Measurements from ENCODE around the gene TRIM24. TPM values are rescaled to one million over a fixed set of nuclear protein-coding genes. Genes with fewer than 3 reads are reported as not detected.

The TRIM24 gene
- total and polyA plus RNA-seq, 2 of the 13 experiments (the other 11 are each of a cell fraction or from before 2014, with no cell fraction given), result 100 to 106 TPM

DNA sequence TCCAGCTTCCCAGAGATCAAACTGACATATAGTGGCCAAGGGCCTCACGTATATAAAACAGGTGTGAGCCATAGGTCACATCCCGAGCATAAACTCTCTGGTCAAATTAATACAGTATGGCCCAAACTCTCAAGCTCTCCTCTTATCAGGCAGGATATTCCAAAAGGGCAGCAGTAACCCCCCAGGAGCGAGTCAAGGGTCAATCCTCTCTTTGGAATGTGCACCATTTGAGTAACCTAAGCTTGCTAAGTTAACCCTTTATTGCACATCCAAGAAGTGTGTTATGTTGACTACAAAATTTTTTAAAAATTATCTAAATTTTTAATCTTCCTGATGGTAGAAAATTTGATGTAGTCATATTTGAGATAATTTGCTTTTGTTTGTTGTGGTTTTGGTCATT is 4.5 kb upstream of the TRIM24 start:
- CTCF ChIA-PET (ENCODE audit: low intra/inter-chr PET ratio, low total read pairs), result no interaction called here
- peak; percentile 3; the same call in 2 of the 3 replicates for ATAC-seq
- no peak for TF ChIP-seq ZNF7 (CRISPR knock-in tag; IDR thresholded peaks at IDR 0.05)
- no peak for TF ChIP-seq RNF219 (CRISPR knock-in tag; IDR thresholded peaks at IDR 0.05)
- TF ChIP-seq USF2 (IDR thresholded peaks at IDR 0.05; ENCODE audit: low read depth, low read length), result no peak
- TF ChIP-seq USF2 (CRISPR knock-in tag; IDR thresholded peaks at IDR 0.05; ENCODE audit: borderline replicate concordance), result no peak
- peak; percentile 55; the same call in 1 of the 2 replicates for TF ChIP-seq PAXIP1 (CRISPR knock-in tag; conservative IDR thresholded peaks at IDR 0.05)
- no peak for TF ChIP-seq ZNF83 (CRISPR knock-in tag; IDR thresholded peaks at IDR 0.05; ENCODE audit: borderline replicate concordance)
- TF ChIP-seq NFE2L1 (CRISPR knock-in tag; IDR thresholded peaks at IDR 0.05; ENCODE audit: borderline replicate concordance), result no peak
- TF ChIP-seq FOXK1 (CRISPR knock-in tag; IDR thresholded peaks at IDR 0.05; ENCODE audit: borderline replicate concordance, low read depth), result no peak
- TF ChIP-seq, protein P1, sequence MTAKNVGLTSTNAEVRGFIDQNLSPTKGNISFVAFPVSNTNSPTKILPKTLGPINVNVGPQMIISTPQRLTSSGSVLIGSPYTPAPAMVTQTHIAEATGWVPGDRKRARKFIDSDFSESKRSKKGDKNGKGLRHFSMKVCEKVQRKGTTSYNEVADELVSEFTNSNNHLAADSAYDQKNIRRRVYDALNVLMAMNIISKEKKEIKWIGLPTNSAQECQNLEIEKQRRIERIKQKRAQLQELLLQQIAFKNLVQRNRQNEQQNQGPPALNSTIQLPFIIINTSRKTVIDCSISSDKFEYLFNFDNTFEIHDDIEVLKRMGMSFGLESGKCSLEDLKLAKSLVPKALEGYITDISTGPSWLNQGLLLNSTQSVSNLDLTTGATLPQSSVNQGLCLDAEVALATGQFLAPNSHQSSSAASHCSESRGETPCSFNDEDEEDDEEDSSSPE (CRISPR knock-in tag; IDR thresholded peaks at IDR 0.05), result 0 out of 2 replicates have a peak, but pooled peaks have one; percentile 15
- TF ChIP-seq ZNF101 (CRISPR knock-in tag; IDR thresholded peaks at IDR 0.05; ENCODE audit: borderline replicate concordance, low read depth), result no peak
- no peak for TF ChIP-seq ZBTB26 (CRISPR knock-in tag; IDR thresholded peaks at IDR 0.05; ENCODE audit: borderline replicate concordance)
- peak; percentile 95 for TF ChIP-seq ZNF652 (CRISPR knock-in tag; IDR thresholded peaks at IDR 0.05; ENCODE audit: borderline replicate concordance, low read depth)
- no peak for TF ChIP-seq REXO4 (CRISPR knock-in tag; IDR thresholded peaks at IDR 0.05; ENCODE audit: borderline replicate concordance)
- no peak for TF ChIP-seq ZSCAN22 (CRISPR knock-in tag; IDR thresholded peaks at IDR 0.05)

More for the DNA sequence above, 4.5 kb upstream of the TRIM24 start:
- Histone ChIP-seq H3K36me3 (replicated peaks in 1 of 2; ENCODE audit: control insufficient read depth in 1 of 2, insufficient read depth in 2 of 2, low read length in 2 of 2) (no peaks in the 10 kb centered on the region), H3K4me2 (ENCODE audit: low read depth, low read length) (peak overlapping the region; percentile 16; the same call in 1 of the 2 replicates), H3K27me3 (ENCODE audit: control insufficient read depth in 1 of 2, insufficient read depth in 2 of 2, low read length in 2 of 2) (no peaks in the 10 kb centered on the region), H3K79me2 (ENCODE audit: insufficient read depth, low read length) (peaks cover 15% of the 10 kb centered on the region), H3K4me1 (ENCODE audit: insufficient read depth, low read length) (peaks cover 40% of the 10 kb centered on the region), H3K9ac (ENCODE audit: insufficient read depth, low read depth, low read length) (no peak overlapping the region), H3K27ac (ENCODE audit: extremely low read length, insufficient read depth, low read length) (peak overlapping the region; percentile 57), H3K4me3 (replicated peaks in 1 of 3; ENCODE audit: insufficient read depth in 1 of 3, low read depth in 2 of 3, low read length in 3 of 3) (no peak overlapping the region), H4K20me1 (ENCODE audit: insufficient read depth, low read length) (no peaks in the 10 kb centered on the region), H3K9me3 (ENCODE audit: low read length) (no peaks in the 10 kb centered on the region), H2AFZ (ENCODE audit: low read length) (no peak overlapping the region)
- intact Hi-C loops (cut with micrococcal nuclease; ENCODE audit: unreplicated experiment) (no loop called here), in situ Hi-C loops (cut with HindIII; ENCODE audit: extremely low pct_ligation_motif_present, low pct_unique_long_range_greater_than_20kb) (no loop called here)
- FAIRE-seq (peak; percentile 80), DNase-seq (ENCODE audit: low spot score) (peak; percentile 52)
- POLR2A ChIA-PET, result no interaction called here
- BruUV-seq (replicated peaks), result no TSS peak
- 36% methylated on average over 3 of the region's 3 CpGs for WGBS (ENCODE audit: low lambda C conversion rate)
